GM19240 (cell line): Measurements from ENCODE around the gene GABRG3.
"Not testable (repeated sequence)": the region's sequence is repeated elsewhere in the genome, so short reads cannot be mapped to it uniquely, and the experiment has no call there.

Experiments used
- DNase-seq: peaks from one replicate; pipeline ENCODE4 v3.0.0; 2011; ENCODE audit warnings: low spot score; ENCODE audit not compliant: insufficient read length

GABRG3 gene

GRCh38 chr15:27175472-27176153, 204.6 kb downstream of the GABRG3 start:
- no peak for DNase-seq

- no peak for DNase-seq
These were observed 205.9 kb downstream of the GABRG3 start for GRCh38 chr15:27176785-27177406.

- DNase-seq = no peak
These were observed 208.8 kb downstream of the GABRG3 start for GRCh38 chr15:27179789-27180188.

- DNase-seq = no peak
These were observed 211.7 kb downstream of the GABRG3 start for GRCh38 chr15:27182561-27183110.

GRCh38 chr15:27183201-27183600, 212.2 kb downstream of the GABRG3 start:
- no peak for DNase-seq

GRCh38 chr15:27191515-27191914, 220.5 kb downstream of the GABRG3 start:
- not testable (repeated sequence) for DNase-seq

- no peak for DNase-seq
These were observed 225.7 kb downstream of the GABRG3 start for GRCh38 chr15:27196691-27197090.

- DNase-seq = no peak
These were observed 230.4 kb downstream of the GABRG3 start for GRCh38 chr15:27201425-27201824.

GRCh38 chr15:27210176-27210575, 239.2 kb downstream of the GABRG3 start:
- no peak for DNase-seq

- no peak for DNase-seq
These were observed 243.1 kb downstream of the GABRG3 start for GRCh38 chr15:27214032-27214431.

- DNase-seq = no peak
These were observed 244.0 kb downstream of the GABRG3 start for GRCh38 chr15:27214961-27215360.

- no peak for DNase-seq
These were observed 247.4 kb downstream of the GABRG3 start for GRCh38 chr15:27218426-27218825.

GRCh38 chr15:27219636-27220035, 248.7 kb downstream of the GABRG3 start:
- no peak for DNase-seq

- DNase-seq = no peak
These were observed 249.2 kb downstream of the GABRG3 start for GRCh38 chr15:27220199-27220598.

- no peak for DNase-seq
These were observed 251.5 kb downstream of the GABRG3 start for GRCh38 chr15:27222479-27222878.

GRCh38 chr15:27223179-27223578, 252.2 kb downstream of the GABRG3 start:
- DNase-seq = no peak

GRCh38 chr15:27231811-27232210, 260.8 kb downstream of the GABRG3 start:
- no peak for DNase-seq

- DNase-seq = no peak
These were observed 261.9 kb downstream of the GABRG3 start for GRCh38 chr15:27232876-27233275.

- DNase-seq = no peak
These were observed 263.6 kb downstream of the GABRG3 start for GRCh38 chr15:27234593-27234992.

- no peak for DNase-seq
These were observed 264.2 kb downstream of the GABRG3 start for GRCh38 chr15:27235161-27235560.

- no peak for DNase-seq
These were observed 264.7 kb downstream of the GABRG3 start for GRCh38 chr15:27235681-27236080.

- DNase-seq = no peak
These were observed 266.4 kb downstream of the GABRG3 start for GRCh38 chr15:27237319-27237939.
